GM18511 (cell line): Measurements from ENCODE around the gene FARP1.
A peak's percentile ranks its signal among the peaks of the same experiment; 100 is the strongest.

ENCODE experiments used
- ATAC-seq: cut with Tn5 transposase; IDR thresholded peaks from one replicate; pipeline ENCODE4 v1.9.1; 2021; ENCODE audit warnings: mild to moderate bottlenecking, moderate library complexity; ENCODE audit not compliant: unreplicated experiment

The FARP1 gene

DNA sequence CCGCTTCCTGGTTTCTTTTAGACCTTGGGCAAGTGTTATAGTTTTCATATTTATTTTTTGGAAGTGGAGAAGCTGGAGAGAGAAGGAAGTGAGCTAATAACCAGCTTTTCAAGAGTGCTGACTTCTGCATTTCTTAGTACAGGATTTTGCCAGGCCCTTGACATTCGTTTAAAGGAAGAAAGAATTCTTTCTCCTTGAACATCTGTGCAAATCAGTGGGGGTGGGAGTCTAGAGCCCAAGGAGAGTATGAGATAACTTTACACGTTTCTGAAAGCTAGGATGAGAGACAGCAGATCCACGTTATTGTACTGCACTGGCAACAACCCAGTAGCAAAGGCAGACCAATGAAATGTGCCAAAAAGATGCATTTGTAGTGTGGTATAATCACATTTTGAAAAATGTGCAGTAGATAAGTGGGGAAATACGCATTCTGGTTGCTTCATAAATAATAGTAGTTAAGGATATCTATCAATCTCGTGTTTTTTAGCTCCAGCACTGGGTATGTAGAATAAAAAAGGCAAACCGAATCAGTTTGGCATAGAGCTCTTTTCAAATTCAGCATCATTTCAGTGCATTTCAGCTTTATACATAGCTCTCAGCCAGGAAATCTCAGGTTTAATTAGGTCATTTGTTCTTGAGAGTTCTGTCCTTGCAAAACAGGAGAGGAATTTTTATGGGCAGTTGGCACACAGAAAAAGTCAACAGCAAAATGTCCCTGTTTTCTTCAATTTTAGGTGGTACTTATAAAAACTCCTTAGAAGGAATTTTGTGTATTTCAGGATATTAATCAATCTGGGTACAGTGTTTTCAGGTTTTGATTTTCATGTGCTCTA lies 29.9 kb downstream of the FARP1 start:
- ATAC-seq = no peak

DNA sequence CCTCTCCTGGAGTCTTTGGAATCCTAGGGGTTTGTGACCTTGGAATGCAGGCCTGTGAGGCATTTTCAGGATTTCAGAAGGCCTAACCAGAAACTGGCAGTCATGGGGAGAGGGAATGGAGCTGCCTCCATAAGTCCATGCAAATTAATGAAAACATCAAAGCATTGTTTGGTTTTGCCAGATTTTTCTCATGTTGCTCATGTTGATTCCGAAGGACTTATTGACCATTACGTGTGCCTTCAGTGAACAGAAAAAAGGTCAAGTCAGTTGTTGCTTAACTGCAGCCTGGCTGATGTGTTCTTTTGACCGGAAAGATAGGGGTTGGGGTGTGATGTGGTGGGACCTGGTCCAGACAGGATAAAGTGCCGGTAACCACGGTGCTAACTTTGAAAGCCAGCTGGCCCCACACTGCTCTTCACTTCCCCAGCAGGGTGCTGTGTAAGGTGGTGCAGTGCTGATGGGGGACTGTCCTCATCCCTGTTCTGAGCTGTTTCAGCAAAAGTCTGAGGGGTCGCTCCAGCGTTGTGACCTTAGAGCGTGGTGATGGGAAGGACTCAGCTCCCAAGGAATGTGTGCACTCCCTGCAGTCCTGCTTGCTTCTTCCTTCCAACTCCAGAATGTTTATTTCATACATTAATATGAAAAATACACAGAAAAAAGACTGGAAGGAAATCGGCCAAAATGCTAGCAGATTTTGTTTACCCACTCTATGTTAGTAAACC lies 30.7 kb downstream of the FARP1 start:
- no peak for ATAC-seq

DNA sequence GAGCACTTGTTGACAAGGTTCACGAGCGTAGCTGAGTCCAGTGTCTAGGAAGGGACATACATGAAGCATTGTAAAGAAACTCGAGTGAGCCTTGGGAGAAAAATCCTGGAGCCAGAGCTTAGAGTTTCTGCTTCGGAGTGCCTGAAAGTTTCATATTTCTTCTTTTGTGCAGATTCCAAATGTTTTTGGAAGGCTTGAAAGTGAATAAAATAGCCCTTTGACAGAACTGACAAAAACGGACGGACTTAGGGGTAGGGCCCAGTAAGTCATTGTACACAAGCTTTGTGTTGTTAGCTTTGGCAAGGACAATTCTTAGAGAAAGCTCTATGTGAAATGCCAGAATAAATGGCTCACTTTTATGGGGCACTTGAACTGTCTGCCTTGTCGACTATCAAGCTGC lies 31.4 kb downstream of the FARP1 start:
- ATAC-seq = no peak

DNA sequence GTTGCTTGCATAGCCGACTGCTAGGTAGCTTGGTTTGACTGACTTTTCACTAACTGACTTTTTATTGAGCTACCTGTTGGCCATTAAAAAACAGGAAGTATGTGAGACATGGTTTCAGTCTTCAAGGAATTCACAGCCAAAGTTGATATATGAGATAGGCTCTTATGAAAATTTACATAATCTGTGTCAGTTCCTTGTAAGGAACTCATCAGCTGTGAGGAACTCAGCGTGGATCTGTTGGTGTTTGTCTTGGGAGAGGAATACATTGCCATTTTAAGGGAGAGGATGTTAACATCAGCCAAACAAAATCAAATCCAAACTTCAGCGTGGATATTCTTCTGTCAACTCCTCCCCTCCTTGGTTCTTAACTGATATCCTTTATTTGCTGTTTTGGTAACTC lies 32.1 kb downstream of the FARP1 start:
- ATAC-seq = peak; percentile 50

DNA sequence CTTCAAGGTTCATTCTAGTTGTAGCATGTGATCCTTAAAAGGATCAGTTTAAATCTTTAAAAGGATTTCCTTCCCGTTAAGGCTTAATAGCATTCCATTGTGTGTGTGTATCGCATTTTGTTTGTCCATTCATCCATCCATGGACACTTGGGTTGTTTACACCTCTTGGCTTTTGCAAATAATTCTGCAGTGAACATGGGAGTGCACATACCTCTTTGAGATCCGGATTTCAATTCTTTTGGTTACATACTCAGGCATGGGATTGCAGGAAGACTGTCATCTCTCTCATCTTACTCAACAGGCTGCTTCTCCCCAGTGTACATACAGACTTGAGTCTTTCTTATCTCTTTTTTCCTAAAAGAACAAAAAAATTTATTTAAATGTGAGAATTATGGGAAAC lies 32.9 kb downstream of the FARP1 start:
- no peak for ATAC-seq

DNA sequence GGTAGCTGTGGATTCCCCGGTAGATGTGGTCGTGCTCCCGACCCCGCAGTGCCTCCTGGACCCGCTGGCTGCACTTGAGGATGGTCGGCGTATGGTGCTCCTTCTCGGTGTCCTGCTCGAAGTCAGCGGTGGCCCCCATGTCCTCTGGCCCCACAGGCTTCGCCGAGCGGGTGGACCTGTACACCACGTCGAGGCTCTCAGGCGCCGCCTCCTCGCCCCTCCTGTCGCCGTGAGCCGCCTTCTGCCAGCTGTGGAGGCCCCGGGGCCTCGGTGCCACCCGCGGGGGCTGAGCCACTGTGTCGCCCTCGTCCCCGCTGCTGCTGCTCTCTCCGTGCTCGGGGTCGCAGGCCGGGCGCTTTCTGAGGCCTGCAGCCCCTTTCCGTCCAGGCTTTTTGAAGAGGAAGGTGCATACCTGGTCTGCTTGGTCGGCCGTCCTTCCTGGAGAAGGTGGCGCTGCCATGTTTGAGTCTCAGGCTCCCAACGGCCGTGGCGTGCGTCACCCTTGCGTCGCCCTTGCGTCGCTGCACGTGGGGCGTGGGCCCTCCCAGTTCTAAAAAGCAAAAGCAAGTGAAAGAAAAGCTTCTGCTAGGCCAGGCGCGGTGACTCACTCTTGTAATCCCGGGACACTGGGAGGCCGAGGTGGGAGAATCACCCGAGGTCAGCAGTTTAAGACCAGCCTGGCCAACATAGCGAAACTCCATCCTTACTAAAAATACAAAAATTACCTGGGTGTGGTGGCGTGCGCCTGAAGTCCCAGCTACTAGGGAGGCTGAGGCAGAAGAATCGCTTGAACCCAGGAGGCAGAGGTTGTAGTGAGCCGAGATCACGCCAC lies 34.1 kb downstream of the FARP1 start, which contains the start of gene RNF113B:
RNF113B (minus strand) TSS at position 493 of the 832 bp plus-strand sequence; CDS start at position 460, 33 bp downstream.
- no peak for ATAC-seq

DNA sequence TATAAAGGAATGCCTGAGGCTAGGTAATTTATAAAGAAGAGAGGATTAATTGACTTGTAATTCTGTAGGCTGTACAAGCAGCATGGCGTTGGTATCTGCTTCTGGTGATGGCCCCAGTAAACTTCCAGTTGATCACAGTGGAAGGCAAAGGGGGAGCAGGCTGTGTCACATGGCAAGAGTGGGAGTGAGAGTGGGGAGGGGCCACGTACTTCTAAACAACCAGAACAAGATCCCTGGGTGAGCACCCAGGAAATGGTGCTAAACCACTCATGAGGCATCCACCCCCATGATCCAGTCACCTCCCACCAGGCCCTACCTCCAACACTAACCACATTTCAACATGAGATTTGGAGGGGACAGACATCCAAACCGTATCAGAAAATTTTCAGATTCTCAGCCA lies 37.2 kb downstream of the FARP1 start:
- no peak for ATAC-seq

DNA sequence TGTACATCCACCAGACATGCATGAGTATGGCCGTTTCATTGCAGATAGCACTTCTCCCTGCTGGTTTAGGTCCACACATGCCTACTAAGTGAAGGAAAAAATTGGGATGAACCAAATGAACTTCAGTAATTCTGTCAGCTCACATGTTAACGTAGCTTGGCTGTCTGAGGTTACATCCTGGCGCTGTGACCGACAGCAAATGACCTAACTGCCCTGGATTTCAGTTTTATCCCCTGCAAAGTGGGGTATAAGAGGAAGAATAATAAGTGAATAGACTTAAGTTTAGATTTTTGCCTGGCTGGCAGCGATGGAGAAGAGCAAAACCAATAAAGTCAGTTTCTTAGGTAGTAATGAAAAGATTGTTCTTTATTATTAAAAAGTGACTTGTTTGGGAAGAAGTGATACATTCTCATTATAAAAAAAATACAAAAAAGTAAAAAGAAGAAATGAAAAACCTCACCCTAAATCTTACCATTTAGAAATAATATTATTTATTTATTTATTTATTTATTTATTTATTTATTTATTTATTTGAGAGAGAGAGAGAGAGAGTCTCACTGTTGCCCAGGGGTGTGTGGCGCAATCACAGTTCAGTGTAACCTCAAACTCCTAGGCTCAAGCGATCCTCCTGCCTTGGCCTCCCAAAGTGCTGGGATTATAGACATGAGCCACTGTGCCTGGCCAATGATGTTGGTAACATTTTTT lies 38.4 kb downstream of the FARP1 start:
- no peak for ATAC-seq

DNA sequence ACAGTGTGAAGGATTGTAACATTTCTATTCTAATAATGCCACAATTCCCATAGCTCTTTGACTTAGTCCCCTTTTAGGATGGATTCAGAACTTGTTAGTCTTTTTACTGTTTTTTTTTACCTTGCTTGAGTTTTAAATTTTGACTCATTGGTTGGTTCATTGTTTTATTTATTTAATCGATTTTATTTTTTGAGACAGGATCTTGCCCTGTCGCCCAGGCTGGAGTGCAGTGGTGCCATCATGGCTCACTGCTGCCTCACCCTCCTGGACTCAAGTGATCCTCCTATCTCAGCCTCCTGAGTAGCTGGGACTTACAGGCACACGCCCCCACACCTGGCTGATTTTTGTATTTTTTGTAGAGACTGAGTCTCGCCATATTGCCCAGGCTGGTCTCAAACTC lies 39.3 kb downstream of the FARP1 start:
- no peak for ATAC-seq

DNA sequence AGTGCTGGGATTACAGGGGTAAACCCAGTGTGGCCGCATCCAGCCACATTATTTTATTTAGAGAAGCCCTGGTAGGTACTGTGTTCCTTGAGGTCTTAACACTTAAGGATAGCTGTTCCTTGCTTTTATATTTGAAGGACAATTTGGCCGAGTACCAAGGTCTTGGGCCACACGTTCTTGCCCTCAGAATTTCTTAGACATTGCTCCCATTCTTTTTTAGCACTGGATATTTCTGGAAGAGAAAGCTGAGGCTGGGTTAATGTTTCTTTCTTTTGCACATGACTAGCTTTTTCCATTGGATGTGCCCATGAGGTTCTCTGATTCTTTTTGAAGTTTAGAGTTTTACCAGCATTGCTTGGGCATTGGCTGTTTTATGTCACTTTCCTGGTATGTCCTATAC lies 39.7 kb downstream of the FARP1 start:
- ATAC-seq = no peak

DNA sequence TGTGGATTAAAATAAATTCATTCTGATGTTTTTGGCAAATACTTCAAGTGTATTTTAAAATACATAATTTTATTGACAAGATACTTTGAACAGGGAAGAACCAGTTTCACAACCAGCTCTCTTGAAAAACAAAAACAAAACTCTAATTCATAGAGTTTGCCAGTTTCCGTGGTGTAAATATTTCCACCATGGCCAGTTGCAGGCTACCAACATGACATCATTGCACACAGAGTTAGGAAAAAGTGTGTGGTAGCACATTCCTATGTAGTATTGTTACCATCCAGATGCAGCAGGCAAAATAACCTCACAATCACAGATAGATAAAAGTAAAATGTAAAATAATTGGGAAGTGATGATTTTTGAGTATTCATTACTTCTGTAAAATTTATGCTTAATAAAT lies 41.9 kb downstream of the FARP1 start:
- no peak for ATAC-seq

DNA sequence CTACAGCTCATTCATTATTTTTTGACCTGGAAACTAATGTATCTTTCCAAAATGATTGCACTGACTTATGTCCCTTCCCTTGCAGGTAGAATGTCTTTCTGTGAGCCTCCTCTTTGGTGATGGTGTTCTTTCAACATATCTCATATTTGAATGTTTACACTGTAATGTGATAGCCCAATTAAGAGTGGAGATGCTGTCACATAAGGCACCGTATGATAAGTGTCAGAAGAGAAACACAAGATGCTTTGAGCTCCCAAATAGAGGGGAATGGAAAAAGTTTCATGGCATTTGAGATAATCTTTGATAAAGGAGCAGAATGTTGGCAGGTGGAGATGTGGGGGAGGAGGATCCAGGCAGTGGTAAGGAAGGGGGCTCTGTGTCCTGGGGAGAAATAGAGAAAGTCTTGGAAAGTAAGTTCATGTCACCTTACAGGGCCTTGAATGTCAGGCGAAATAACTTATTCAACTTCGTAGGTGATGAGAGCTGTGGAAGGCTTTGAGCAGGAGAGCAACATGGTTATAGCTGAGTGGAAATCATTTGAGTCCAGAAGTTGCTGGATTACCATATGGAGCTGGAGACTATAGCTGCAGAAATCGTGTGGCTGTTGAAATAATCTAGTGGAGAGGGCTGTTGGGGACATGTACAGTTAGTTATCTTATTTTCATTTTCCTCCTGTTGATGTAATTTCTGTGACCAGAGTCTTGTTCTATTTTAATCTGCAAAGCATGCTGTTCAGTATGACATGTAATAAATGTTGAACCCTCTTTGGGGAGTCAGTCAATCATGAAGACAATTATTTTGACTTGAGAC lies 44.5 kb downstream of the FARP1 start:
- ATAC-seq = no peak

DNA sequence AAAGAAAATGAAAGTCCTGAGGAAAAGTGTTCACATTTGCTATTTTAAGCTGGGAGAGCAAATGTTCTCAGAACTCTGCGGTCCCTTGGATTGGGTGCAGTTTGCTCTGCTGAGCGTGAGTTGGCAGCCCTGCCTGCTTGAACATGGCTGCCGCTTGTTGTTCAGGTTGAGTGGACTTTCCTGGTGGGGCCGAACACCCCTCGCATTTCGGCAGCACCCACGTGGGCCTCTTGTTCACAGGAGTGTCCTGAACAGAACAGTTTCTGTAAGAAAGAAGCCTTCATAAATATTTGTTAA lies 45.0 kb downstream of the FARP1 start:
- ATAC-seq = no peak

DNA sequence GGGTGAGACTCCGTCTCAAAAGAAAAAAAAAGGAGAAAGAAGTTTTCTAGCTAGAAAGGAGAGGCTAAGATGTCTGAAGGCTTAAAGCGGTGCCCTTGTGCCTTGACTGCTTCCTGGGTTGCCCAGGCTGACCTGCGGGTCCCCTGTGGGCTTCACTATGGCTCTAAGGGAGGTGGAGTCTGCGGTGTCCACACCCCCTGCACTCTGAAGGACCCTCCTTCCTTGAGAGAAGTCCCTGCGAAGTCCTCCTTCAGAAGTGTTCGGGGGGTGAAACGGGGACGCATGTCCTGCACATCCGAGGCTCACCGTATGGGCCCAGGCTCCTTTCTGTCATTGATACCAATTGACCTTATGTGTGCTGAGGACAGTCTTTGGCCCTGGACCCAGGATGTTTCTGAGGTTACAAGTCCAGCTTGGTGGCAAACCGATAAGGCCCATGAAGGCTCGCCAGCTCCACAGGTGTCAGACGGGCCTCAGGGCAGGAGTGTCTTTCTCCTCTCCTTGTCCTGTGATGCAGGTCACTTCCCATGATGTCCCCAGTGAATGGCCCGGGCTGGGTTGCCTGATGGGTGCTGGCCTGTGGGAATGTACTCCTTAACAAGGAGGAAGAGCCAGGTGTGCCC lies 45.8 kb downstream of the FARP1 start:
- ATAC-seq = no peak

DNA sequence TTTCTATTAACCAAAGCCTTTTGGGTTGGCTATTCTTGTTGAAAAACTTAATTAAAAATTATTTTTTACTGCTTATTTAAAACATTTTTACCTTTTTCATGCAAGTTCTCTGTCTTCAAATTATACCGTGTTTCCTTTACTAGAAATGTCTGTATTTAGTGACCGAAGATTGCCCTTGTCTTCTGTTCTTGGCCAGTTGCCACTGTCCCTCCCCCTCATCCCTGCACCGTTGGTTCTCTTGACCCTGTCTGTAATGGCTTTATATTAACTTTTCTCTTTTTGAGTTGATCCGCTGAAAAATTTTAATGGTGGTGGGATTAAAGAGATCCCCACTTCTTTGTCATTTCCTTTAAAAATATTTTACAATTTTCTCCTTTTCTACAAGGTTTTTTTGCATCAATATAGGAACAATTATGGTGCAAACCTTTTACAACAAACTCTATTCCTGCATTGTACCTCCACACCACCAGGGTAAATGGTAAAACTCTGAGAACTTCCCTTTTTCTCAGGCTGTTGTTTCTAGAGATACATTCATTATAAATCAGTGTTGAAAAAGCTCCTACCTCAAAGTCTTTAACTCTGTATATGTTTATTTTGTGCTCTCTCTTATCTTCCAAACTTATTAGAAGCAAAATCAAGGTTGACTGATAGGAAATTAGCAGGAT lies 47.1 kb downstream of the FARP1 start:
- ATAC-seq = no peak

DNA sequence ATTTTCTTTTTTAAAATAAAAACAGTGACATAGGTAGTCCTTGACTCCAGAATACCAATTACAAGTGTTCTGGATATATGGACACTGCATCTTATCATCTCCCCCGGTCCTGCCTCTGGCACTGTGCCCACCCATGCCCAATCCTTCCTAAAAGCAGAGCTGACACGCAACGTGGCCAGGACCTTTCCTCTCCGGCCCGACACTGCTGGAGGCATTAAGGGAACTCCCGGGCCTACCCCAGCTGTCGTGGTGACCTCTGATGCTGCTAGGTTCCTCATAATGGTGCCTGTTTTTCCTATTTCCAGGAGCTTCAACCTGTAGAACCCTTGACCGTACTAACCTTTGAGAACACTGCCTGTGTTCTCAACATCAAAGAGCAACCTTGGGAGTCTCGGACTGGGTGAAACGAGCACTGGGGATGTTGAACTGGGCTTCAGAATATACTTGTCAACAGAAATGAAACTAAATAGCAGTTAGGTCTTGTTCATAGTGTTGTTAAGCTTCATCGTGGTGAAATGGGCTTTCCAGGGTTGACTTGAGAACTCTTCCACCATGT lies 48.1 kb downstream of the FARP1 start:
- no peak for ATAC-seq

DNA sequence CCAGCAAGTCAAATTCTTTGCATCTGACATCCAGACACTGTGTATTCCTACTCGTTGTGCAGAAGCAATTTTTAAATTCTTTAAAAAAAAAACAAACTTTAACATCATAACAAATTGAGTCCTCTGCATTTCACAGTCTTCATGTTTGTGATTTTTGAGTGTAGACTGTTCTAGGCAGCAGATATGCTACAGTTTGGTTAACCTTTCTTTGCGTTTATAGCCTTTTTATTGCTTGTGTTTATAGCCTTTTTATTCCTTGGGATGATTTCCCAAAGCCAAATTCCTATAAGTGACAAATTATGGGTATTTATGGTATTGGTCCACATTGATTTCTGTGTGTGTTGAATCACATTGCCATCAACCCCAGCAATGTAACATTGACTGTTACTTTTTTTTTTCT lies 49.1 kb downstream of the FARP1 start:
- ATAC-seq = no peak

DNA sequence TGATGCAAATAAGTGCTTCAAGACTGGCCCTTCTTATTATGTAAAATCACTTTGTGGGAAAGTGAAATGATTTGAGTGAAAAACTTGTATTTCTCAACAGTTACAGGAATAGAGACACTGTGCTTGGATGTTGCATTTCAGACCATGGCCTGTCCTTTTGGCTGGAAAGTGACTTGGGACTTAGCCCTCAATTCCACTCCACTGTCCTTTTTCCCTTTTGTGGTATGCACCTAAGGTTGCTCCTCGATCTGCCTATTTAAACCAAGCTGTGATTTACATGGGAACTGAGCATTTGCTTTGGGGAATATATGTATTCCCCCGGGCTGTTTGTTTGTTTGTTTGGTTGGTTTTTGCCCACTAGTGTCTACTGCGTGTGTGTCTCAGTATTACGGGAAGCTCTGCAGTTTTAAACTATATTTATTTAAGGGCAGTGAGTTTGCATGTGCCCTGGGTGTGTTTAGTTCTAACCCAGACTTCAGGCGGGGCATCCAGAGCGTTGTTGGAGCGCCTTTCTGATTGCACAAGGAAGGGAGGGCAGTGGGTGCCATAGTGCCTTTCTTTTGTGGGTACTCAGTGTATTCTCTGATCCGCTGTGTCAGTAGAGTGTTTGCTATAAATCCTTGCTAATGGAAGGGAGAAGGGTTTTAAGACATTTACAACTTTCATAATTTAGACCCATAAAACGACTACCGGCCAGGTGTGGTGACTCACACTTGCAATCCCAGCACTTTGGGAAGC lies 52.3 kb downstream of the FARP1 start:
- no peak for ATAC-seq
